ENCODE measurements around the gene LIME1. TPM values are rescaled to one million over a fixed set of nuclear protein-coding genes. Genes with fewer than 3 reads are reported as not detected.

LIME1 gene
- polyA plus RNA-seq, 2 of the 4 experiments (the other 2 are of a cell fraction), result 2.5 to 6.5 TPM

GRCh38 chr20:63740627-63741353 is 4.3 kb downstream of the LIME1 start:
- peak; percentile 28 for FAIRE-seq
- peak overlapping the region; percentile 97 for H3K4me3 ChIP-seq
- ATAC-seq, result peak; percentile 58 to 85
- peak overlapping the region; percentile 98 for H3K4me2 ChIP-seq
- H3K27ac ChIP-seq, result peak overlapping the region; percentile 93 to 96
- CTCF ChIA-PET, result interaction anchor here (0.7 to 2.2 kb wide), 13 partner anchors 11 to 246 kb away, joined by 3 to 12 read pairs (median 3); no protein-coding TSS in a partner anchor
- peak; percentile 90 to 94 for DNase-seq (ENCODE audit: low read depth in 1 of 2, low spot score in 1 of 2)
- H3K4me1 ChIP-seq, result peaks cover 17% of the 10 kb centered on the region
- WGBS (ENCODE audit: missing lambda C conversion rate), result 0% methylated on average over 8 of the region's 29 CpGs
- H3K9me3 ChIP-seq, result no peaks in the 10 kb centered on the region
- POLR2A ChIA-PET, result interaction anchor here (0.5 to 1.6 kb wide), 11 partner anchors 9 to 240 kb away, joined by 3 to 16 read pairs (median 5); partner anchors contain the start of genes ARFRP1, DNAJC5, PPDPF and TPD52L2
- TF ChIP-seq CTCF (IDR thresholded peaks at IDR 0.05), result no peak
- no peak for TF ChIP-seq EP300 (IDR thresholded peaks at IDR 0.05)
- no peak for TF ChIP-seq TP53 (CRISPR knock-in tag; IDR thresholded peaks at IDR 0.05)
- TF ChIP-seq CEBPB (IDR thresholded peaks at IDR 0.05), result peak; percentile 97 to 100
- TF ChIP-seq ZFP36 (IDR thresholded peaks at IDR 0.05; ENCODE audit: borderline replicate concordance, partially characterized antibody), result no peak
- TF ChIP-seq HES2 (IDR thresholded peaks at IDR 0.05), result no peak; the same call in 1 of the 2 replicates
- no peak for TF ChIP-seq ATOH8 (CRISPR knock-in tag; IDR thresholded peaks at IDR 0.05; ENCODE audit: low read depth)
- TF ChIP-seq ZNF302 (CRISPR knock-in tag; IDR thresholded peaks at IDR 0.05), result no peak
- no peak for TF ChIP-seq BCL3 (IDR thresholded peaks at IDR 0.05)
- TF ChIP-seq RCOR1 (IDR thresholded peaks at IDR 0.05; ENCODE audit: low read depth, low read length), result no peak
- TF ChIP-seq HOXB5 (CRISPR knock-in tag; IDR thresholded peaks at IDR 0.05), result no peak
- no peak for TF ChIP-seq JUNB (IDR thresholded peaks at IDR 0.05)
- no peak for TF ChIP-seq SREBF2 (IDR thresholded peaks at IDR 0.05)
- TF ChIP-seq RARB (CRISPR knock-in tag; IDR thresholded peaks at IDR 0.05), result no peak
- no peak for TF ChIP-seq HDAC2 (IDR thresholded peaks at IDR 0.05)
- no peak for TF ChIP-seq NFE2L2 (conservative IDR thresholded peaks at IDR 0.05; ENCODE audit: low read length)
- no peak for TF ChIP-seq FOSB (CRISPR knock-in tag; IDR thresholded peaks at IDR 0.05)
- no peak for TF ChIP-seq CBX8 (IDR thresholded peaks at IDR 0.05)
- TF ChIP-seq PBX3 (IDR thresholded peaks at IDR 0.05), result no peak
- TF ChIP-seq BHLHE40 (IDR thresholded peaks at IDR 0.05; ENCODE audit: low read depth, low read length), result no peak
- TF ChIP-seq USF2 (IDR thresholded peaks at IDR 0.05), result 0 out of 2 replicates have a peak, but pooled peaks have one; percentile 2
- no peak for TF ChIP-seq FOSL2 (IDR thresholded peaks at IDR 0.05)
- no peak for TF ChIP-seq FOSL2 (CRISPR knock-in tag; IDR thresholded peaks at IDR 0.05)
- TF ChIP-seq MYC (IDR thresholded peaks at IDR 0.05; ENCODE audit: borderline replicate concordance, low read length), result no peak
- no peak for TF ChIP-seq RFX5 (IDR thresholded peaks at IDR 0.05)
- no peak for TF ChIP-seq CBX2 (IDR thresholded peaks at IDR 0.05; ENCODE audit: borderline replicate concordance, low read depth)
- TF ChIP-seq MAX (IDR thresholded peaks at IDR 0.05), result peak; percentile 93
- TF ChIP-seq NPAS2 (CRISPR knock-in tag; IDR thresholded peaks at IDR 0.05; ENCODE audit: borderline replicate concordance), result peak; percentile 68; the same call in 1 of the 2 replicates
- no peak for TF ChIP-seq HOXB13 (CRISPR knock-in tag; IDR thresholded peaks at IDR 0.05; ENCODE audit: low read depth)
- no peak for TF ChIP-seq KDM5A (IDR thresholded peaks at IDR 0.05)
- TF ChIP-seq POLR2A (IDR thresholded peaks at IDR 0.05; ENCODE audit: low read length), result peak; percentile 13; the same call in 1 of the 2 replicates
- TF ChIP-seq JUN (IDR thresholded peaks at IDR 0.05), result peak in 1 of 2 experiments; percentile 15; a peak in 1 of 5 replicates
- TF ChIP-seq KDM1A (IDR thresholded peaks at IDR 0.05; ENCODE audit: low read depth), result no peak
- no peak for TF ChIP-seq ZC3H11A (IDR thresholded peaks at IDR 0.05)
- TF ChIP-seq GATA3 (IDR thresholded peaks at IDR 0.05; ENCODE audit: borderline replicate concordance), result peak; percentile 12; the same call in 1 of the 2 replicates
- no peak for TF ChIP-seq CHD2 (IDR thresholded peaks at IDR 0.05; ENCODE audit: low read length, partially characterized antibody)
- TF ChIP-seq RAD21 (conservative IDR thresholded peaks at IDR 0.05 in 1 of 2, IDR thresholded peaks at IDR 0.05 in 1 of 2), result no peak
